ENCODE data around the gene PPIC.

PPIC gene

DNA sequence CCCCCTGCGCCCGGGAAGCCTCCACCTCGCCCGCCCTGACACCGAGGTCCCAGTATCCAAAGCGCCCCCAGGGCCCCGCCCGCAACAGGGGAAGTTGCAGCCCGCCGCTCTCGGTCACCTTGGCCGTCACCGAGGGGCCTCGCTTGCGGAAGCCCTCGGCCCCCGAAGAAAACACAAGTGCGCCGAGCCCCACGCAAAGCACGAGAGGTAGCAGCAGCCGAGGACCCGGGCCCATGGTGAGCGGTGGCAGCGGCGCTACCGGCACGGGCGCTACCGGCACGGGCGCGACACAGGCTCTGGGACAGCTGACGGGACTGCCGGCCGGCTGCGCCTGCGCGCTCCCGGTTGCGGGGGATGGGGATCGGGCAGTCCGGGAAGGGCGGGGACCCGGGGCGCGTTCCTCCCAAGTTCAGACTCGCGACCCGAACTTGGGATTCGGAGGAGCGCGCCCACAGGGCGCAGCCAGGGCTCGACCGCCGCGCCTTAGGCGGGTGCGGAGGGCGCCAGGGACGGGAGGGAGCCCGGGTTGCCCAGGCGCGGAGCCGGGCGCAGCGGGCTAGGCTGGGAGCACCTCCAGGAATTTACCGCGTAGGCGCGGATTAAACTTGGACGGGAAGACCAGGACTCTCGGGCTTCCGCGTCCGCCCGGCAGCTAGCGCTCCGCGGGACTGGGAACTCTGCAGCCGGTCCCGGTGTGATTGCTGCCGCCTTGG is at the start of gene PPIC:
Gene PPIC, minus strand, starts transcription at position 335 of the 713 bp plus-strand sequence. Its CDS starts 100 bp downstream, at position 235.
- no peak for DNase-seq

DNA sequence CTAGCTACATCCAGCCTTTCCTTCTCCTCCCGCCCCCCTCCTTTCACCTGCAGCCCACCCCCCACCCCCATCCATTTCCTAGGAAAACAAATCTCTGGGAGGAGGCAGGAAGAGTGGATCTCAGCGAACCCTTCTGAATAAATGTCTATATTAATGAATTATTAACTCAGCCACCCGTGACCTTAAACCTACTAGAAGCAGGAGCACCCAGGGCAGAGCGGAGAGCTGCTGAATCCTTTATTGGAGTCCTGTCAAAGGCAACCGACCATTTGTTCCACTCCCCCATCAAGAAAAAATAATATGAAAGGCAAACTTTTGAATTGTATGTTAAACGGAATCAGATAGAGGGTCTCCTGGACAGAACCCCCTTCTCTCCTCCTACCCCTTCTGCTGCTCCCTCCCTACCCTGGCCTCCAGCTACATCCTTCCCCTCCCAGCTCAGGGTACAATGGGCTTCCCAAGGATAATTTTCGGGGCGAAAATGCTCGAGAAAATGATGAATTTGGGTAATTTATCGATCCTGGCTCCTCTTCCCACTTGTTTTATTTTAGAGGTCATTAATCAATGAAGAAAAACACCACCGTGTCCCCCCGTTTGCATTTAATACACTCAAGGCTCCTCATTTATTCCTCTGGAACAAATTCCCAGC is 49.2 kb upstream of the PPIC start:
- DNase-seq, result no peak

DNA sequence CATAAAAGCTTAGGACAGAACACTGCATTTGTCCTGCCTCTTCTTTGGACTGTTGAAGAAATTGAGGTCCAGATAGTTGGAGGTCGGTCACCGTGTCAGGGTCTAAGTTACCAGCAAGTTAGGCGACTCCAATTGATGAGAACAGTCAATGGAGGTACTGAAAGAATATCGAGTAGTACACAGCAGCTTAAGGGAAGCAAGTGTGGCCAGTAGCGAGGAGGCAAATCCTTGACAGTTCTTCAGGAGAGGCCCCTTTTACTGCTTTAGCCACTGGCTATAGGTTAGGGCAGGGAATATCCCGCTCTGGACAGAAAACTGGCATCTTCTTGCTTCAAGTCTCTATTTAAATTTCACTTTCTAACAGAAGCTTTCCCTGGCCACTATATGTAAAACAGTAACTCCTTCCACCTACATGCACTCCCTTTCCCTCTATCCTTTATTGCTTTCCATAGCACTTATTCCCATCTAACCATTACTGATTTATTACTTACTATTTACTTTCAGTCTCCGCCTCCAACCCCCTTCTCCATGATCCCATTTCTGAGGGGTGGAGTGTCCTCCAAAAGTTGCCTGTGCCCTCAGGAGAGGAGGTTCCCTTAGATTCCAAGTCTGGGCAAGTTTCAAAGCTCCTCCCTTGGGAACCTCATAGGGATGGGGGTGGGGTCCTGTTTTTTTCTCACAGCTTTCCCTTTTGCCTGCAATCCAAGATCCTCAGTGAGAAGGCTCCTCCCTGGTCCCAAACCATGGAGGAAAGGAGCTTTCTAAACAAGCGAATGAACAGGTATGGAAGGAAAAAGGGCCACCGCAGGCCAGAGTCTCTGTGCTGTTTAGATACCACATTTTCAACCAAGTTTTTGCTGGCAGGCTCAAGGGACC is 48.4 kb upstream of the PPIC start:
- no peak for DNase-seq

DNA sequence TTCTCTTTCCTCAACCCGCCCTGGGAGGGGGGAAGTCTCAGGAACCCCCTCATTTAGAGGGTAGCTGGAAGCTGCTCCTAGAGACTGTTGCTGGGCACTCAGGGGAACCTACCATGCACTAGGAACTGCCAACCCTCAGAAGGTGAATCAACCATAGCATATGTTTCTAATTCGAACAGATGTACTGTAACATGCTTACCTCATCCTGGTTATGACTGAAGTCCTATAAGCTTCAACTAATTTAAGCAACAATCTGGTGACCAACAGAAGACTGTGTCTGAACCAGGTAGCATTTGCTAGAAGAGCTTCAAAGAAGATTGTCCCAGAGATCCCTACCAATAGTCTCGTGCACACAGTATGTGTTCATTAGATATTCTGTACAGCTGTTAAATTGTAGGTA is 46.8 kb upstream of the PPIC start:
- DNase-seq, result no peak

DNA sequence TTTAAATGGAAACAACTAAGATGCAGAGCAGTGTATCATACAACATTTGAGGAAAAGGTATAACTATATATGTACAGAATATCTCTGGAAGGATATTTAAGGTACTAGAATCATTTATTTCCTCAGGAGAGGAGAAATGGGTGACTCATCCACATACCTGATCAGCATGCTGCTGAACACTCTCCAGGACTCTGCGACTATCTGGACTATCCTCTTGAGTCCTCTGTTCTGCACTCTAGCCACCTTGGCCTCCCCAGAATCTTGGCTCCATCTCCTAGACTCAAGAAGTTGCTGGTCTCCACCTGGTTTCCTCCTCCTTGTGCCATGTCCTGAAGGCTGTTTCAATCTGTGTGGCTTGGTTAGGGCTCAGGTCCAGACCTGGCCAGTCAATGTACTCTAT is 43.7 kb upstream of the PPIC start:
- DNase-seq, result no peak

DNA sequence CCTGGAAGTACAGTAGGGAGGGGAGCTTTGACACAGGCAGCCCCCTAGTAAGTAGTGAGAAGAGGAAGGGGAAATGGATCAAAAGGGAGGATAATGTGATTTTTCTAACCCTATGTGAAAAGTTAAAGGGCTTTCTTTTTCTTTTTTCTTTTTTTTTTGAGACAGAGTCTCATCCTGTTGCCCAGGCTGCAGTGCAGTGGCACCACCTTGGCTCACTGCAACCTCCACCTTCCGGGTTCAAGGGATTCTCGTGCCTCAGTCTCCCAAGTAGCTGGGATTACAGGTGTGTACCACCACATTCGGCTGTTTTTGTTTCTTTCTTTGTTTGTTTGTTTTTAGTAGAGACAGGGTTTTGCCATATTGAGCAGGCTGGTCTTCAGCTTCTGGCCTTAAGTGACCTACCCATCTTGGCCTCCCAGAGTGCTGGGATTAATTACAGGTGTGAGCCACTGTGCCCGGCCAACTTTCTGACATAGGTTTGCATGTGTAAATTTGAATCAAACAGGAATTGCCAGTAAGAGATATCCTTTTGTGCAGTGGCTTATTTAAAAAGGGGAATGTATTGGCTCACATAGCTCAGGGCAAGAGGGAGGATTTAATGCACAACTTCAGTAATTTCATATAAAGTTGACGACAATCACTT is 39.1 kb upstream of the PPIC start:
- no peak for DNase-seq

DNA sequence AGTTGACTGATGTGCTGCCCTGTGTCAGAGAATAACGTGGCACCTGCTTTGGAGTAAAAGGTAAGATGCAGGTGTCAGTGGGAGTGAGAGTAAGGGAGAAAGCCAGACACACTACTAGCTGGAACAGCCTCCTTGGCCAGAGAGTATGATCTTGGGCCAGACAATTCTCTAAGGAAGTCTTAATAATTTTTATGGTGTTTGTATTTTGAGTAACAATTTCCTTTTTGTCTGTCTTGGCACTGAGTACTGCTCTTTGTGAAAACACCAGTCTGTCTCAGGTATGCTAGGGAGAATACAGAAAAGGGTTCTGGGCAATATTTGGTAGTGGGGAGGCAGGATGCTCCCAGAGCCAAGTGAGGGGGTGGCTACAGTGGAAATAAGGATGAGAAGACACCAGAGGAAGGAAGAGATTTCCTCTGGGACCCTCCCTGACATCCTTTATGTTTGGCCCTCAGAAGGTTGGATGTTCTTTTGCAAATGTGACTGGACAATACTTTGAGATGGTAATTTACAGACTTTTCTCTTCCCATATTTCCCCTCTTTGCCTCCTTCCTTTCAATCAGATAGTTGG is 31.9 kb upstream of the PPIC start:
- DNase-seq, result no peak

DNA sequence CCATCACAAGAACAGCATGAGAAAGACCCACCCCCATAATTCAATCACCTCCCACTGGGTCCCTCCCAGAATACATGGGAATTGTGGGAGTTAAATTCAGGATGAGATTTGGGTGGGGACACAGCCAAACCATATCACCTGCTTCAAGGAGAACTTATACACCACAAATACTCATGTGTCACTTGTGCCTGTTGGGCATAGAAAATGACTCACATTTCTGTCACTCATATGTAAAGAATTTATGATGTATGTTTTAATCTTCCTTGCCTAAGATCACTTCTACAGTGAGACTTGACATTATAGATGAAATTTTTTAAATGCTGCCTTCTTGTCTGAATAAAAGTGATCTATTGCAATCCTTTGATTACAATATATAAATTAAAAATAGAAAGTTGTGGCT is 29.5 kb upstream of the PPIC start:
- no peak for DNase-seq

DNA sequence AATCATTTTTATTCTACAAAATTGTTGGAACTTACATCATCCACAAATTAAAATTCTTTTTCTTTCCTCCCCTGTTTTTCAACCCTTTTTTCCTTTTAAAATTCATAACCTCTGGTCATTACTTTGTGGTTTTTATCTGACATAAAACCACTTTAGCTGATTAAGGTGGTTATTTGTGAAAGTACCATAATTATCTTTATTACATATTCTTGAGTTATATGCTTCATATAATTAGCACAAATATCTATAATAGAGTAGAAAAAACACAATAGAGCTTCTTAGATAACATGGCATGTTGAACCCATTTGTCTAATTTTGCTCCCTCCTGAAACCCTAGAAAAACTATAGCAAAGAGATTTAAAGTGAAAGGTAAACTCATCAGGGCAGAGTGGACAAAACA is 22.9 kb upstream of the PPIC start:
- no peak for DNase-seq

DNA sequence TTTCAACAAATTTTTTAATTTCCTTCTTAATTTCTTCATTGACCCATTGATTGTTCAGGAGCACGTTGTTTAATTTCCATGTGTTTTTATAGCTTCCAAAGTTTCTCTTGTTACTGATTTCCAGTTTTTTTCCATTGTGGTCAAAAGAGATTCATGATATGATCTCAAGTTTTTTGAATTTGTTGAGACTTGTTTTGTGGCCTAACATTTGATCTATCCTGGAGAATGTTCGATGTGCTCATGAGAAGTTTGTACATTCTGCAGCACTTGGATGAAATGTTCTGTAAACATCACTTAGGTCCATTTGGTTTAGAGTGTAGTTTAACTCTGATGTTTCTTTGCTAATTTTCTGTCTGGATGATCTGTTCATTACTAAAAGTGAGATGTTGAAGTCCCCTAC is 14.7 kb upstream of the PPIC start:
- DNase-seq, result no peak

DNA sequence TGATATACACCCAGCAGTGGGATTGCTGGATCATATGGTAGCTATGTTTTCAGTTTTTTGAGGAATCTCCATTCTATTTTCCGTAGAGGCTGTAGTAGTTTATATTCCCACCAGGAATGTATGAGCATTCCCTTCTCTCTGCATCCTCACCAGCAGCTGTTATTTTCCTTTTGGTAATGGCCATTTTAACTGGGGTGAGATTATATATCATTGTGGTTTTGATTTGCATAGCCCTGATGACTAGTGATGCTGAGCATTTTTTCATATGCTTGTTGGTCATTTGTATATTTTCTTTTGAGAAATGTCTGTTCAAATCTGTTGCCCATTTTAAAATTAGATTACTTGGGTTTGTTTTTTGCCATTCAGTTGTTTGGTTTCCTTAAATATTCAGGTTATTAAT is 11.2 kb upstream of the PPIC start:
- DNase-seq, result no peak

DNA sequence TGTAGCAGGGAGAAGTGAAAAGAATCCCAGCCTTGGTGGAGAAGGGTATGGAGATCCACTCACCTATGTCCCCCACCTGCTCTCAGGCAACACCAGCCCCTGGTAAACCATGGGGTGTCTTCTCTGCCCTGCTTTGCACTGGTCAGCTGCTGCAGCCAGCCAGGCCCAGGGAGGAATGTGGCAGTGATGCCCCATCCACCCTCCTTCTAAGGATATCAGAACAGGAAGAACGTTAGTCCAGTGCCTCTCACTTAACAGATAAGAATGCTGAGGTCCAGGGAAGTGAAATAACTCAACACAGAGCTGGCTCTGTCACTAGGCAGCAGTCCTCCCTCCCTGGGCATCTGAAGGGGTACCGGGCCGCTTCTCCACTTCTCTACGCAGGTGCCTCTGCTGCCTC is 9.7 kb upstream of the PPIC start:
- DNase-seq, result no peak

DNA sequence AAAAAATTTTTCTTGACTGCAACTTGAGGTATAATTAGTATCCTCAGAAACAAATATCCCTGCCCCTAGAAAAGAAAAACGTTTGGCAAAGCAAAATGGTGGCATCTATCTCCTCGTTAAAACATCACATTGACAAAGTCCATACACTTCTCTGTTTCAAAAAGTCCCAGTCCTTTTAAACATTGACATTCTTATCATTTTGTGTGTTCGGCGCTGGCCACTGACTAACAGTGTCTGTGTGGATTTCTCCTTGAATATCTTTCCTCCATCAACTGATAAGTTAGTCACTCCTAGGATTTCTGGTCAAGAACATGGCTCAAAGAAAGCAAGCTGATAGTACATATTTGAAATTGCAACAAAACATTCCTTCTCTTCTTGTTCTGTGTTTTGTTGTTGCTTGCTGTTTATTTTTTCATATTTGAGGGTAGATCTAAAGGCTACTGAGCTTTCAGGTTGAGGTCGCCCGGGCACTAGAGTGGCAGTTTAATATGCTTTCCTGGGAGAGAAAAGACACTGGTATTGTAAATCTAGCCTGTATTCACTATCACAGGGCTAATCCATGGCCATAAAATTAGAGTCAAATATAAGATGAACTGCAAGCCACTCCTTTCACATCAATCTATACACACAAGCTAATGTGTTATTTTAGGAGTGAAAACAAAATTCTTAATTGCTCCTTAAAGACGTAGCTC is 8.5 kb upstream of the PPIC start:
- DNase-seq, result no peak

DNA sequence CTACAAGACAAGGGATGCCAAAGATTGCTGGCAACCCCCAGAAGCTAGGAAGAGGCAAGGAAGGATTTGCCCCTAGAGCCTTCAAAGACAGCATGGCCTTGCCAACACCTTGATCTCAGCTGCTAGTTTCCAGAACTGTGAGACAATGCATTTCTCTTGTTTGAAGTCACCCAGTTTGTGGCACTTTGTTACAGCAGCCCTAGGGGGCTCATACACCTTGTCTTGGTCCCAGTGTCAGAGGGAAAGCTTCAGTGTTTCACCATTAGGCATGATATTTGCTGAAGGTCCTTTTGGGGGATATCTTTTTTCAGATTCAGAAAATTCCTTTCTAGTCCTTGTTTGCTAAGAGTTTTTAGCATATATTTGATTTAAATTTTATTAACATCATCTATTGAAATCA is 3.1 kb upstream of the PPIC start:
- DNase-seq, result no peak

DNA sequence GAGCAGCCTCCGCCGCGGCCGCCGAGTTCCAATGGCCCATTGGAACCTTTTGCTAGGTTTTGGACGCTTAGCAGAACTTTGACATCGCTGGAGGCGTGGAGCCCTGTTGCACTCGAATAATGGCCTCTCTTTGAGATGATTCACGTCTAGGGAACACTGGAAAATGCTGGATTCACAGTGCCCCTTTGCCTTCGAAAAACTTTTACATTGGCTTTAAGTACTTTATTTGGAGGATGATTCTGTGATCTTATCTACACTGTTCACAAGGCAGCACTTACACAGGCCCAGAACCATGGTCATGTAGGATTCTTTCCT is 536 bp upstream of the PPIC start:
- no peak for DNase-seq

DNA sequence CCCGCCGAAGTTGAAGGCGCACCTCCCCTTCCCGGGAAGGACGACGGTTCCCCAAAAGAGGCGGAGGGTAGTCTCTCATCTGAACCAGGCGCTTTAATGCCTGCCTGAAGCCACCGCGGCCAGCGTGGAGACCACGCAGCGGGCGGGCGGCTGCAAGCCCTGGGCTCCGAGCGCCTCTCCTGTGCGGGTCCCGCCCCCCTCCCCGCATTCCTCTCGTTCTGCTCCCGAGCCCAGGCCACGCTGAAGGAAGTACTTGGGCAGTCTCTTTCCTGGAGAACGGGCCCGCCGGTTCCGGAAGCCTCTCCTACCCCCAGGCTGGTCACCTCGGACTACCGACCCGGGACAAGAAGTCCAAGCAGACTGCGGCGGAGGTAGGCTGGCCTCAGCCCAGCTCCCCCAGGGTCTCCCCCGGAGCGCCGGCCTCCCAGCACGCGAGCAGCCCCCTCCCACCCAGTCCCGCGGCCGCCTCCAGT is 571 bp downstream of the PPIC start:
- DNase-seq, result no peak

DNA sequence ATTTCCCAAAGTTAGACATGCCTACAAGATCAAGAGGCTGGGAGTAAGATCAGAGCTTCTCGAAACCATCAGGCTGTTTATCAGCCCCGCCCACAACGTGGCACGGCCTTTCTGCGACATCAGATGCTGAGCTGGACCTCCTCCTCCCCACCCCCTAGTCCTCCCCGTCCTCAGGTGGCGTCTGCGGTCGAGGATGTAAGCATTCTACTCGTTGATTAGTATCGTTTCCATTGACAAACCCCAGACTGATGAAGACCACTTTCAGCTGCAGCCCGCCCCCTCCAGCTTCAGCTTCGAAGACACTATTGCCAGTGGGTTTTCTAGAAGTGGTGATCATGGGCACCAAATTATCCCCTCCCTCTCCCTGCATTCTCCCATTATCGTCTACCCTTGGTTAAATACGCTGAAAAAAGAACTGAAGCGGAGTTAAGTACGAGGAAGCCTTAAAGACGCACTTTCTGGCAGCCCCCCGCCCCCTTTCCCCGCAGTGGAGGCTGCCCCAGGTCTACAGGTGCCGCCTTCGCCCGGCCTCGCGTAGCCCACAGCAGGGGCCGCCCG is 1.1 kb downstream of the PPIC start:
- no peak for DNase-seq

DNA sequence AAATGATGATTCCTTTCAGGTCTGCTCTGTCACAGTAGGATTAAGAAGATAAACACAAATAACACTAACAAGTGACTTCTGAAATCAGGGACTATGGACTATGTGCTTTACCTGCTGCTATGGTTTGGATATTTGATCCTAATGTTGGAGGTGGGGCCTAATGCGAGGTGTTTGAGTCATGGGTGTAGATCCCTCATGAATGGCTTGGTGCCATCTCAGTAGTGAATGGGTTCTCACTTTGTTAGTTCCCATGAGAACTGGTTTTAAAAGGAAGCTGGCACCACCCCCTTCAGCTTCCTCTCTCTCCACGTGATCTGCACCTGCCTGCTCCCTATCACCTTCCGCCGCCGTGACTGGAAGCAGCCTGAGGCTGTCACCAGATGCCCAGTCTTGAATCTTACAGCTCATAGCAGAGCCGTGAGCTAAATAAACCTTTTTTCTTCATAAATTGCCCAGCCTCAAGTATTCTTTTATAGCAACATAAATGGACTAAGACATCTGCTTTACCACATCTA is 3.3 kb downstream of the PPIC start:
- DNase-seq, result no peak

DNA sequence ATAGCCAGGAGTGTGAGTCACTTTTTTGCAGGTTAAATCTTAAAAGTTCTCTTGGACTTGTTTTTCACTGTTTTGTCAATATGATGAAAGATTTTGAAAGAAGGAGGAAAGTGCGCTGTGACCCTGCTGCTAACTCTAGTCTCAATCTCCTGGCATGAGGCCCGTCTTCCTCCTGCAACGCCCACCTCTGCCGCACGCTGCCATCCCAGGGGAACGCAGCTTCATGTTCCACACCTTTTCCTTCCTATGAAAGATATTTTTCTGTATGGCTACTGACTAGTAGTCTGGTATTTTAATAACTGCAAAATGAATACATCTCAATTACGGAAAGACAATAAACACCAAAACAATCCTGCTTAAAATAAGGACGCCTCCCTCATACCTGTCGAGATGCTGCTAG is 8.3 kb downstream of the PPIC start:
- DNase-seq, result no peak

DNA sequence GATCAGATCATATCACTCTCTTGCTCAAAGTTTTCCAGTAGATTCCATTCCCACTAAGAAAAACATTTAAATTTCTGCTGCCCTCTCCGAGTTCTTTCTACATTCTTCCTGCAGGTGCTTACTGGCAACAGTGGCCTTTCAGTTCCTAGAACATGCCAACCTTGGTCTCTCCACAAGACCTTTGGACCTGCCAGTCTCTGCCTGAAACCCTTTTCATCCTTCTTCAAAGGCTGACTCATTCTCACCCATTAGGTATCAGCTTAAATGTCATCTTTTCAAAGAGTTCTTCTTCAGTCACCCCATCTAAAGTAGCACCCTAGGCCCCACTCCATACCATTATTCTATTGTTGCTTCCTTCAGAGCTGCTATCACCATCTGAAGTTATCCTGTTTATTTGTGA is 21.8 kb downstream of the PPIC start:
- no peak for DNase-seq

DNA sequence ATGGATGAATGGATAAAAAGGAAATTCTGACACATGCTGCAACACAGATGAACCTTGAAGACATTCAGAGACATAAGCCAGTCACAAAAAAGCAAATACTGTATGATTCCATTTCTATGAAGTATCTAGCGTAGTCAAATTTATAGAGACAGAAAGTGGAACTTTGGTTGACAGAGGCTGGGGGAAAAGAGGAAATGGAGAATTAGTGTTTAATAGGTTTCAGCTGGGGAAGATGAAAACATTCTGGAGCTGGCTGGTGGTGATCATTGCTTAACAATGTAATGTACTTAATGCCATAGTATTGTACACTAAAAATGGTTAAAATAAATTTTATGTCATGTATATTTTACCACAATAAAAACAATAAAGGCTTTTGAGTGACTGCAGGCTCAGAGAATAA is 24.2 kb downstream of the PPIC start:
- DNase-seq, result no peak

DNA sequence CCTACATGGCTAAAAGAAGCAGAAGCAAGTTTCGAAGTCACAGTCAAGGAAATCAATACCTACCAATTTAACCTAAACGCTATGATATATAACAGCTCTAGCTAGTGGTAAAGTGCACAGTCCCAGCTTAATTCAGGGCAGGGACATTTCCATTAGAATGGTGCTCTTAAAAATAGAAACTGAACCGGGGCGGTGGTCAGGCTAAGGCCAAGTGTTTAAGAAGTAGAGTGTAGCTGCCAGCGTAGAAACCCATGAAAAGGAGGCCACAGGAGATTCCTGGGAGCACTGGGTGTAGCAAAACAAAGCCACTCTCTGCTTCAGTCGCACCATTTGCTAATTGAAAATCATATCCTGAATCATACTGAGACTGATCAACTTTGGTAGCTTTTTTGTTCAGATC is 28.8 kb downstream of the PPIC start:
- DNase-seq, result no peak
